SK-N-SH treated with all-trans-retinoic acid at 6 μM for 48 hours (cell line): ENCODE measurements around the gene PEX10.

Experiments used
- ATAC-seq: fragments of 200-7000 bp; cut with Tn5 transposase; 3 replicates; pipeline ENCODE4 v1.9.1; 2020; ENCODE audit warnings: mild to moderate bottlenecking, moderate library complexity
- BACH2 ChIP-seq: fragments of 250-450 bp; sonication (Bioruptor Pico); IDR thresholded peaks from 2 replicates; pipeline ENCODE4 v1.9.0; 2021; ENCODE audit warnings: mild to moderate bottlenecking, borderline replicate concordance
- CSDC2 ChIP-seq: fragments of 250-450 bp; sonication (Bioruptor Pico); IDR thresholded peaks from 2 replicates; pipeline ENCODE4 v1.5.0; 2020; ENCODE audit warnings: mild to moderate bottlenecking, moderate library complexity
- ESRRG ChIP-seq: fragments of 250-450 bp; sonication (Bioruptor Pico); IDR thresholded peaks from 2 replicates; pipeline ENCODE4 v1.6.1; 2021; ENCODE audit warnings: mild to moderate bottlenecking
- GLIS3 ChIP-seq: fragments of 250-450 bp; sonication (Bioruptor Pico); IDR thresholded peaks from 2 replicates; pipeline ENCODE4 v1.5.0; 2020; ENCODE audit warnings: mild to moderate bottlenecking, moderate library complexity
- ISL1 ChIP-seq: fragments of 250-450 bp; sonication (Bioruptor Pico); IDR thresholded peaks from 2 replicates; pipeline ENCODE4 v2.1.2; 2022; ENCODE audit warnings: mild to moderate bottlenecking, moderate library complexity
- PATZ1 ChIP-seq: fragments of 250-450 bp; sonication (Bioruptor Pico); IDR thresholded peaks from 2 replicates; pipeline ENCODE4 v1.8.0; 2020; ENCODE audit warnings: mild to moderate bottlenecking, moderate library complexity, borderline replicate concordance
- POU6F1 ChIP-seq: fragments of 250-450 bp; sonication (Bioruptor Pico); IDR thresholded peaks from 2 replicates; pipeline ENCODE4 v1.8.0; 2021; ENCODE audit warnings: low read depth, mild to moderate bottlenecking, moderate library complexity, borderline replicate concordance
- PPARA ChIP-seq: fragments of 250-450 bp; sonication (Bioruptor Pico); IDR thresholded peaks from 2 replicates; pipeline ENCODE4 v1.5.0; 2020; ENCODE audit warnings: mild to moderate bottlenecking, borderline replicate concordance
- SNAI2 ChIP-seq: fragments of 250-450 bp; sonication (Bioruptor Pico); IDR thresholded peaks from 2 replicates; pipeline ENCODE4 v1.5.0; 2020; ENCODE audit warnings: mild to moderate bottlenecking, moderate library complexity
- ZC3H10 ChIP-seq: fragments of 250-450 bp; sonication (Bioruptor Pico); IDR thresholded peaks from 2 replicates; pipeline ENCODE4 v1.5.1; 2021; ENCODE audit warnings: mild to moderate bottlenecking, moderate library complexity
- ZFP30 ChIP-seq: fragments of 450-650 bp; formaldehyde crosslinking; IDR thresholded peaks from 2 replicates; pipeline ENCODE4 v1.5.0; 2022; ENCODE audit warnings: mild to moderate bottlenecking, moderate library complexity
- ZNF565 ChIP-seq: fragments of 450-650 bp; formaldehyde crosslinking; conservative IDR thresholded peaks from 2 replicates; pipeline ENCODE4 v1.5.0; 2020; ENCODE audit warnings: low read depth, mild to moderate bottlenecking, moderate library complexity
- ZNF70 ChIP-seq: fragments of 450-650 bp; formaldehyde crosslinking; IDR thresholded peaks from 2 replicates; pipeline ENCODE4 v1.5.0; 2020; ENCODE audit warnings: mild to moderate bottlenecking, moderate library complexity
- ZNF8 ChIP-seq: fragments of 450-650 bp; formaldehyde crosslinking; IDR thresholded peaks from 2 replicates; pipeline ENCODE4 v1.5.0; 2020; ENCODE audit warnings: mild to moderate bottlenecking, moderate library complexity
- TF ChIP-seq, protein P1 (sequence below): fragments of 250-450 bp; sonication (Bioruptor Pico); IDR thresholded peaks from 2 replicates; pipeline ENCODE4 v1.5.1; 2021; ENCODE audit warnings: mild to moderate bottlenecking, moderate library complexity

PEX10 gene

GRCh38 chr1:2355373-2356261, 56.7 kb downstream of the PEX10 start (continued):
- no peak for TF ChIP-seq POU6F1
- TF ChIP-seq BACH2 (CRISPR knock-in tag), result no peak
- no peak for TF ChIP-seq ZNF70 (CRISPR knock-in tag)
- TF ChIP-seq, protein P1, sequence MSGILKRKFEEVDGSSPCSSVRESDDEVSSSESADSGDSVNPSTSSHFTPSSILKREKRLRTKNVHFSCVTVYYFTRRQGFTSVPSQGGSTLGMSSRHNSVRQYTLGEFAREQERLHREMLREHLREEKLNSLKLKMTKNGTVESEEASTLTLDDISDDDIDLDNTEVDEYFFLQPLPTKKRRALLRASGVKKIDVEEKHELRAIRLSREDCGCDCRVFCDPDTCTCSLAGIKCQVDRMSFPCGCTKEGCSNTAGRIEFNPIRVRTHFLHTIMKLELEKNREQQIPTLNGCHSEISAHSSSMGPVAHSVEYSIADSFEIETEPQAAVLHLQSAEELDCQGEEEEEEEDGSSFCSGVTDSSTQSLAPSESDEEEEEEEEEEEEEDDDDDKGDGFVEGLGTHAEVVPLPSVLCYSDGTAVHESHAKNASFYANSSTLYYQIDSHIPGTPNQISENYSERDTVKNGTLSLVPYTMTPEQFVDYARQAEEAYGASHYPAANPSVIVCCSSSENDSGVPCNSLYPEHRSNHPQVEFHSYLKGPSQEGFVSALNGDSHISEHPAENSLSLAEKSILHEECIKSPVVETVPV (CRISPR knock-in tag), result no peak
- TF ChIP-seq ZNF565 (CRISPR knock-in tag), result no peak
- no peak for TF ChIP-seq PPARA
- TF ChIP-seq SNAI2 (CRISPR knock-in tag), result no peak
- no peak for TF ChIP-seq PATZ1 (CRISPR knock-in tag)
- TF ChIP-seq ZFP30 (CRISPR knock-in tag), result no peak
- no peak for TF ChIP-seq GLIS3 (CRISPR knock-in tag)

DNA sequence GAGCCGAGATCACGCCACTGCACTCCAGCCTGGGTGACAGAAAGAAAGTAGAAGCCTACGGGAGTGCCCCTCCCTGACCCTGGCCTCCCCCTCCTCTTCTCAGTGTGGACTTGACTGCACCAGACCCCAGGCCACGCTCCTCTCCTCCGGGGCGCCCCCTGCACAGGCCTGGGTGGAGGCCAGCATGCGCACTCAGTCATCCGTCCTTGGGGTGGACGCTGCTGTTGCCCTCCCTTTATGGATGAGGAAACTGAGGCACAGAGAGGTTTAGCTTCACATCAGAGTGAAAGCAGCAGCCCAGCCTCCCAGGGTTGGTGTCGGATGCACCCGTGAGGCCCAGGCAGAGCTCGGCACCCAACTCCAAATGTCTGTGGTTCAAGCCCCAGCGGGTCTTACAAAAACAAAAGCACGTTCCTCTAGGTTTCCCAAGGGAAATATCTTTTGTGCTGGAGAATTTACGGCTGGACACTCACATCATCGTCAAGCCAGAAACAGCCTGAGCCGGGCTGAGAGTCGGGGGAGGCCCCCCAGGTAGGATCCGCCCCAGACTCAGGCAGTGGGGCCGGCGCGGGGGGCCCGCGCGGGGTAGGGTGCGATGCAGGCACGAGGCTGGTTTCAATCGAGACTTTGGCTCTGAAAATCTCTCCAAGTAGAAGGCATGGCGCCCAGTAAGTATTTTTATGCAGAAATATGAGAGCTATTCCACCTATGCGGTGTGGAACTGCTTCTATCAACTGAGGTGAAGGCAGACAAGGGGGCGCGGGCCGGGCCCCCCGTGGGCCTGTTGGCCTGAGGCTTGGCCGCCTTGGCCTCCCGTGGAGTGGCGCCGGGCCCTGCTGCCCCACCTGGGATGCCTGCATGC, 57.6 kb downstream of the PEX10 start:
- TF ChIP-seq ISL1, result no peak
- TF ChIP-seq ZNF8 (CRISPR knock-in tag), result no peak
- TF ChIP-seq ESRRG (CRISPR knock-in tag), result no peak
- TF ChIP-seq BACH2 (CRISPR knock-in tag), result no peak
- no peak for TF ChIP-seq CSDC2 (CRISPR knock-in tag)
- TF ChIP-seq PATZ1 (CRISPR knock-in tag), result no peak
- TF ChIP-seq ZC3H10, result no peak
- no peak for TF ChIP-seq ZFP30 (CRISPR knock-in tag)
- no peak for TF ChIP-seq PPARA
- TF ChIP-seq, protein P1 (CRISPR knock-in tag), result no peak
- TF ChIP-seq GLIS3 (CRISPR knock-in tag), result no peak
- no peak for TF ChIP-seq POU6F1
- ATAC-seq, result no peak
